Measurements from ENCODE around the gene AKIRIN1.
"Not testable (repeated sequence)": the region's sequence is repeated elsewhere in the genome, so short reads cannot be mapped to it uniquely, and the experiment has no call there.

The AKIRIN1 gene

GRCh38 chr1:38994196-38994595 lies 3.1 kb downstream of the AKIRIN1 start:
- no peak for DNase-seq (ENCODE audit: low read depth in 2 of 2)

- DNase-seq (ENCODE audit: low read depth in 2 of 2), result no peak
Observed at GRCh38 chr1:38997034-38997900, 6.2 kb downstream of the AKIRIN1 start.

- no peak for DNase-seq (ENCODE audit: low read depth in 2 of 2)
Observed at GRCh38 chr1:38997901-38998190, 6.8 kb downstream of the AKIRIN1 start.

GRCh38 chr1:39001516-39002421 lies 10.7 kb downstream of the AKIRIN1 start:
- no peak for DNase-seq (ENCODE audit: low read depth in 2 of 2)

GRCh38 chr1:39003281-39003680 lies 12.2 kb downstream of the AKIRIN1 start:
- no peak for DNase-seq (ENCODE audit: low read depth in 2 of 2)

GRCh38 chr1:39003794-39004193 lies 12.7 kb downstream of the AKIRIN1 start:
- no peak for DNase-seq (ENCODE audit: low read depth in 2 of 2)

- DNase-seq (ENCODE audit: low read depth in 2 of 2), result no peak
Observed at GRCh38 chr1:39006287-39006686, 15.2 kb downstream of the AKIRIN1 start.

- DNase-seq (ENCODE audit: low read depth in 2 of 2), result no peak
Observed at GRCh38 chr1:39006726-39007645, 15.9 kb downstream of the AKIRIN1 start.

- not testable (repeated sequence) for DNase-seq (ENCODE audit: low read depth in 2 of 2)
Observed at GRCh38 chr1:39014956-39015355, 23.9 kb downstream of the AKIRIN1 start.

- no peak for DNase-seq (ENCODE audit: low read depth in 2 of 2)
Observed at GRCh38 chr1:39016604-39017171, 25.6 kb downstream of the AKIRIN1 start.

- DNase-seq (ENCODE audit: low read depth in 2 of 2), result no peak
Observed at GRCh38 chr1:39017266-39017665, 26.2 kb downstream of the AKIRIN1 start.

- DNase-seq (ENCODE audit: low read depth in 2 of 2), result not testable (repeated sequence)
Observed at GRCh38 chr1:39020494-39020893, 29.4 kb downstream of the AKIRIN1 start.

GRCh38 chr1:39021426-39021825 lies 30.4 kb downstream of the AKIRIN1 start:
- no peak for DNase-seq (ENCODE audit: low read depth in 2 of 2)

GRCh38 chr1:39023140-39023539 lies 32.1 kb downstream of the AKIRIN1 start:
- no peak for DNase-seq (ENCODE audit: low read depth in 2 of 2)

GRCh38 chr1:39026051-39026865 lies 35.2 kb downstream of the AKIRIN1 start, which contains the start of gene NDUFS5:
Gene NDUFS5, plus strand, starts transcription at chr1:39026350. Its CDS starts 2,375 bp downstream, at chr1:39028725.
- DNase-seq (ENCODE audit: low read depth in 2 of 2), result peak; percentile 51 to 77

GRCh38 chr1:39026866-39027507 lies 35.9 kb downstream of the AKIRIN1 start:
- DNase-seq (ENCODE audit: low read depth in 2 of 2), result no peak

GRCh38 chr1:39034114-39034654 lies 43.1 kb downstream of the AKIRIN1 start:
- DNase-seq (ENCODE audit: low read depth in 2 of 2), result no peak

GRCh38 chr1:39036678-39037077 lies 45.6 kb downstream of the AKIRIN1 start:
- DNase-seq (ENCODE audit: low read depth in 2 of 2), result no peak

GRCh38 chr1:39043513-39043912 lies 52.4 kb downstream of the AKIRIN1 start:
- no peak for DNase-seq (ENCODE audit: low read depth in 2 of 2)

- no peak for DNase-seq (ENCODE audit: low read depth in 2 of 2)
Observed at GRCh38 chr1:39044762-39045161, 53.7 kb downstream of the AKIRIN1 start.
